Measurements from ENCODE around the gene TIMM9. TPM values are rescaled to one million over a fixed set of nuclear protein-coding genes. Genes with fewer than 3 reads are reported as not detected.

The TIMM9 gene
- 100 to 1,000 TPM in 1 of 4 donors, 10 to 100 TPM in 2, 1 to 10 TPM in 1; 9.7 to 158 (median 31.6) TPM for total RNA-seq

GRCh38 chr14:58427281-58428117 lies at the start of gene TIMM9, which contains the start of gene KIAA0586:
TIMM9 (minus strand) TSS chr14:58427531; CDS start chr14:58411945, 15,586 bp downstream.
KIAA0586 (plus strand) TSS chr14:58427719; CDS start chr14:58428265, 546 bp downstream.
- Histone ChIP-seq H3K9me3 (no peaks in the 10 kb centered on the region), H3K36me3 (peaks cover 0 to 2% (median under 1%) of the 10 kb centered on the region in 4 donors), H3K4me3 (peak within 1 kb of the TSS; percentile 54 to 94 (median 86)), H3K4me1 (peaks cover 11 to 23% (median 14%) of the 10 kb centered on the region in 4 donors), H3K27me3 (no peaks in the 10 kb centered on the region), H3K27ac (peak within 1 kb of the TSS; percentile 88 to 96 (median 94))
- peak; percentile 97 for DNase-seq
- intact Hi-C loops (cut with DNase I; ENCODE audit: low total_unique reads): no loop called here
- in situ Hi-C loops (cut with MboI; ENCODE audit: low pct_ligation_motif_present in 1 of 4, low pct_unique_long_range_greater_than_20kb in 1 of 4, low sequenced_read_pairs in 3 of 4): no loop called here
- 0 to 1% methylated on average over 16 to 33 of the region's 33 CpGs for WGBS, 2 donors (ENCODE audit: low coverage in 1 of 2)
- TF ChIP-seq POLR2AphosphoS5 (IDR thresholded peaks at IDR 0.05) (peak; percentile 93 to 96 (median 96)), EP300 (IDR thresholded peaks at IDR 0.05; ENCODE audit: low read depth) (no peak), POLR2A (IDR thresholded peaks at IDR 0.05) (peak; percentile 85)

GRCh38 chr14:58476320-58476719 lies 49.0 kb upstream of the TIMM9 start:
- Histone ChIP-seq H3K27ac (no peak overlapping the region), H3K4me3 (no peak overlapping the region), H3K36me3 (peaks cover 0 to 45% (median 5%) of the 10 kb centered on the region in 4 donors), H3K27me3 (no peaks in the 10 kb centered on the region), H3K9me3 (no peaks in the 10 kb centered on the region), H3K4me1 (no peaks in the 10 kb centered on the region)
- 93 to 100% methylated on average over 1 of the region's 1 CpG for WGBS, 2 donors (ENCODE audit: low coverage in 1 of 2)
- in situ Hi-C loops (cut with MboI; ENCODE audit: low pct_ligation_motif_present in 1 of 4, low pct_unique_long_range_greater_than_20kb in 1 of 4, low sequenced_read_pairs in 3 of 4): loop anchor here in 2 of 4 donors (25.0 kb wide), 2 partner anchors 586 to 986 kb away; partner anchors contain the start of gene GPR135 (in 1 of the 2)
- intact Hi-C loops (cut with DNase I; ENCODE audit: low total_unique reads): no loop called here
- DNase-seq: no peak
- TF ChIP-seq POLR2AphosphoS5 (IDR thresholded peaks at IDR 0.05): no peak
- no peak for TF ChIP-seq EP300 (IDR thresholded peaks at IDR 0.05; ENCODE audit: low read depth)
- no peak for TF ChIP-seq POLR2A (IDR thresholded peaks at IDR 0.05)
- no peak for TF ChIP-seq CTCF (IDR thresholded peaks at IDR 0.05)

GRCh38 chr14:58469309-58469708 lies 42.0 kb upstream of the TIMM9 start:
- TF ChIP-seq CTCF (IDR thresholded peaks at IDR 0.05) (no peak), POLR2A (IDR thresholded peaks at IDR 0.05) (no peak), POLR2AphosphoS5 (IDR thresholded peaks at IDR 0.05) (no peak), EP300 (IDR thresholded peaks at IDR 0.05; ENCODE audit: low read depth) (no peak)
- Histone ChIP-seq H3K4me3 (no peak overlapping the region), H3K27ac (no peak overlapping the region), H3K27me3 (no peaks in the 10 kb centered on the region), H3K9me3 (no peaks in the 10 kb centered on the region), H3K4me1 (no peaks in the 10 kb centered on the region), H3K36me3 (peaks cover 0 to 38% (median 11%) of the 10 kb centered on the region in 4 donors)
- DNase-seq: no peak
- 85 to 99% methylated on average over 2 to 5 of the region's 5 CpGs for WGBS, 2 donors (ENCODE audit: low coverage in 1 of 2)
- intact Hi-C loops (cut with DNase I; ENCODE audit: low total_unique reads) (no loop called here), in situ Hi-C loops (cut with MboI; ENCODE audit: low pct_ligation_motif_present in 1 of 4, low pct_unique_long_range_greater_than_20kb in 1 of 4, low sequenced_read_pairs in 3 of 4) (no loop called here)

- TF ChIP-seq POLR2A (IDR thresholded peaks at IDR 0.05) (no peak), POLR2AphosphoS5 (IDR thresholded peaks at IDR 0.05) (no peak), EP300 (IDR thresholded peaks at IDR 0.05; ENCODE audit: low read depth) (no peak), CTCF (IDR thresholded peaks at IDR 0.05) (no peak)
- WGBS, 2 donors (ENCODE audit: low coverage in 1 of 2): 95 to 100% methylated on average over 2 of the region's 2 CpGs
Measured at GRCh38 chr14:58467575-58467974, 40.2 kb upstream of the TIMM9 start.

More at GRCh38 chr14:58467575-58467974, 40.2 kb upstream of the TIMM9 start:
- Histone ChIP-seq H3K4me1 (no peaks in the 10 kb centered on the region), H3K9me3 (no peaks in the 10 kb centered on the region), H3K27ac (no peak overlapping the region), H3K4me3 (no peak overlapping the region), H3K36me3 (peaks cover 0 to 40% (median 13%) of the 10 kb centered on the region in 4 donors), H3K27me3 (no peaks in the 10 kb centered on the region)
- intact Hi-C loops (cut with DNase I; ENCODE audit: low total_unique reads) (no loop called here), in situ Hi-C loops (cut with MboI; ENCODE audit: low pct_ligation_motif_present in 1 of 4, low pct_unique_long_range_greater_than_20kb in 1 of 4, low sequenced_read_pairs in 3 of 4) (no loop called here)
- no peak for DNase-seq

Measured in transverse colon (tissue), 4 donors.